ENCODE data around the gene HLF.

Gene HLF

DNA sequence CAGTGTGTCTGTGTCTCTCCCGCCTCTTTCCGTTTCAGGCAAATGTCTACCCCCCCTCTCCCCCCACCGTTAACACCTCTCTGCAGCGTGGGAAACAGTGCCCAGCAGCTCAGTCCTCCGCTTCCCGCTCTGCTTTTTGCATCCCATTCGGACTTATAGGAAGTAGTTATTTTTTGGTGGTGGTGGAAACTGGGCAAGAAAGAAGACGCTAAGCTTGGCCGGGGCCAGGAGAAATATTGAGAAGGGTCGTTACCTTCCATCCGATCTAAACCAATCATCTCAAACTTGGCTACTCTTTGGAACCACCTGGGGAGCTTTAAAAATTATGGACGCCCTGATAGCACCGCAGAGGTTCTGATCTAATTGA is 499 bp upstream of the HLF start:
- TF ChIP-seq, protein P1, sequence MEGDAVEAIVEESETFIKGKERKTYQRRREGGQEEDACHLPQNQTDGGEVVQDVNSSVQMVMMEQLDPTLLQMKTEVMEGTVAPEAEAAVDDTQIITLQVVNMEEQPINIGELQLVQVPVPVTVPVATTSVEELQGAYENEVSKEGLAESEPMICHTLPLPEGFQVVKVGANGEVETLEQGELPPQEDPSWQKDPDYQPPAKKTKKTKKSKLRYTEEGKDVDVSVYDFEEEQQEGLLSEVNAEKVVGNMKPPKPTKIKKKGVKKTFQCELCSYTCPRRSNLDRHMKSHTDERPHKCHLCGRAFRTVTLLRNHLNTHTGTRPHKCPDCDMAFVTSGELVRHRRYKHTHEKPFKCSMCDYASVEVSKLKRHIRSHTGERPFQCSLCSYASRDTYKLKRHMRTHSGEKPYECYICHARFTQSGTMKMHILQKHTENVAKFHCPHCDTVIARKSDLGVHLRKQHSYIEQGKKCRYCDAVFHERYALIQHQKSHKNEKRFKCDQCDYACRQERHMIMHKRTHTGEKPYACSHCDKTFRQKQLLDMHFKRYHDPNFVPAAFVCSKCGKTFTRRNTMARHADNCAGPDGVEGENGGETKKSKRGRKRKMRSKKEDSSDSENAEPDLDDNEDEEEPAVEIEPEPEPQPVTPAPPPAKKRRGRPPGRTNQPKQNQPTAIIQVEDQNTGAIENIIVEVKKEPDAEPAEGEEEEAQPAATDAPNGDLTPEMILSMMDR (conservative IDR thresholded peaks at IDR 0.05; ENCODE audit: low read depth, low read length) = no peak
- H3K4me3 ChIP-seq (ENCODE audit: low read length) = peak overlapping the region; percentile 26
- DNase-seq (ENCODE audit: low read depth) = no peak

DNA sequence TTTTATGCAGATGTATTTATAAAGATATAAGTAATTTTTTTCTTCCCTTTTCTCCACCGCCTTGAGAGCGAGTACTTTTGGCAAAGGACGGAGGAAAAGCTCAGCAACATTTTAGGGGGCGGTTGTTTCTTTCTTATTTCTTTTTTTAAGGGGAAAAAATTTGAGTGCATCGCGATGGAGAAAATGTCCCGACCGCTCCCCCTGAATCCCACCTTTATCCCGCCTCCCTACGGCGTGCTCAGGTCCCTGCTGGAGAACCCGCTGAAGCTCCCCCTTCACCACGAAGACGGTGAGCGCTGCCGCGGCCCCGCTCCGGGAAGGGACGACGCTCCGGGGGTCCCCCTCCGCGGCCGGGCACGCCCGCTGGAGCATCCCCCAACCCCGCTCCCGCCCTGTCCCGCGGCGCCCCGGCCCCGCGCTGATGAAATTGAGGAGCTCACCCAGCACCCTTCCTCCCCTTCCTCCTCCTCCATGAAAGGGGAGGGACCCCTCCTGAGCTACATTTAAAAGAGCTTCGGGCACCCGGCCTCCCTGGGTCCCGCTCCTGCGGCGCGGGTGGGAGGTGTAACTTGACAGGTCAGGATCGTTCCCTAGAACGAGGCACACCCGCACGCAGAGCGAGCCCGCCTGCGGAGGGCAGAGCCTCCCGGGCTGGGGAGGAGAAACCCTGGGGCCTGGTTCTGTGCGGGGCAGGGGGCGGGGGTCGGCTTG is 706 bp downstream of the HLF start:
- H3K4me3 ChIP-seq (ENCODE audit: low read length) = peak overlapping the region; percentile 38
- no peak for DNase-seq (ENCODE audit: low read depth)

DNA sequence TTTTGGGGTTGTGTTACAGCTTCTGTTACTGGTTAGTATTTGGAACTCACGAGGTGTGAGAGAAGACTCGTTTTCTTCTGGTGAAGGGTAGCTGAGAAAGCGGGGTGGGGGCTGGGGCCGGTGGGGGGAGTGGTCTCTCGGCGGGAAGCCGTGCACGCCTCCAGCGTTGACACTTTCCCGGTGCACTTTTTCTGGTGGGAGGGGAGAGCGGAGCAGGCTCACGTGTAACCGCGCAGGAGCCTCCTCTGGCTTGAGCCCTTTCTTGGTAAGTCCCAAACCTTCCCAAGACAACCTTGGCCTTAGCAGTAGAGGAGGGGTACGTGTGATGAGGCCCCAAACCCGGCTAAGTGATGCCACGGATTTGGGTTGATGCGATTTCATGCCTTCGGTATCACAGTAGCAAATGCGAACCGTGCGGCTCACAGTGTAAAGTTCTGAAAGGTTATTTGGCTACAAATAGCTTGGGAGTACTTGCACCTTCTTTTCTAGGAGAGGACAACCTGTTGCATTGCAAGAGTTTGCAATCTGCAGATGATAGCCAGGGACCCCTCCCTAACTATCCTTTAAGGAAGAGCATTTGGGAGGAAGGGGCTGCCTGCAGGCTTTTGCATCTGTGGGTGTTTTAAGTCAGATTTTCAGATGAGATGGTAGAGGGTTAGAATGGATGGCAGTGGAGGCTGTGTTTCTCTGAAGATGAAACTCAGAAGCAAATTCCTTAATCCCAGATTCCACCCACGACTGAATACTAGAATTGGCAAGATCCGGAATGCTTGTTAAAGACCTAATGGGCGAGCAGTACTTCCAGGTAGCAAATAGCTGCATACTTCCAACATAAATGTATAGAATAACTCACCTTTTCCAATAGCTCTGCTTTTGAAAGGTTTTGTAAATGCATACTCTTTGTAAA is 1.5 kb downstream of the HLF start:
- no peak overlapping the region for H3K4me3 ChIP-seq (ENCODE audit: low read length)
- TF ChIP-seq, protein P1 (conservative IDR thresholded peaks at IDR 0.05; ENCODE audit: low read depth, low read length) = no peak
- no peak for DNase-seq (ENCODE audit: low read depth)

More for the DNA sequence above, 706 bp downstream of the HLF start:
- TF ChIP-seq, protein P1 (conservative IDR thresholded peaks at IDR 0.05; ENCODE audit: low read depth, low read length) = no peak

DNA sequence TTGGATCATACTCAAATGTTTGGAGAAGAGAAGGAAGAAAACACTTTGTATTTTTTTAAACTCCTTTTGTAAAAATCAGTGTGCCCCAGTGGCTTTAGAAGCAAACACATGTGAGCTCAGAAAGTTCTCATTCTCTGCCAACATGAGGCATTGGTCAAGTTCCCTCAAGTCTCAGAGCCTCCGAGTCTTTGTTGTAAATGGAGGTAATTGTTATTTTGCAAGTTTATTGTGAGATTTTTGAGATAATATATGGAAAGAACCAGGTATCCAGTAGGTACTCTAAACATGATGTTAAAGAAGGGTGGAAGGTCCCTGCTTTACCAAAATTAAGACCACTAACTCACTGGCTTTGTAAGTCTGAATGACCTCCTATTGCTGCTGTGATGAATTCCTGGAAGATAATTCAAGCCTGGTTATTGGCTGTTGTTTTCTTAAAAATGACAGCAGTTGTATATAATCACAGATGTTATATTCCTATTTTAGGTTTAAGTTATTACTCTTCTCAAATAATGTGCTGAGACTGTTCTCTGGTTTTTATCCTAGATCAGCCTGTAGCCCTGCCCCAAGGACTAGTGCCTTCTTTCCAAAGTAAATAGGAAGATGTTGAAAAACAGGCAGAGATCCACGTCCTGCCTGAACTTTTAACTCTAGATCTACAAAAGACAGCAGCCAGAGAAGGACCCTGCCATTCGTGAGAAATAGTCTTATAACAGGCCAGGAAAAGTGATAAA is 2.4 kb downstream of the HLF start:
- no peak for DNase-seq (ENCODE audit: low read depth)
- TF ChIP-seq, protein P1 (conservative IDR thresholded peaks at IDR 0.05; ENCODE audit: low read depth, low read length) = no peak
- H3K4me3 ChIP-seq (ENCODE audit: low read length) = no peak overlapping the region

DNA sequence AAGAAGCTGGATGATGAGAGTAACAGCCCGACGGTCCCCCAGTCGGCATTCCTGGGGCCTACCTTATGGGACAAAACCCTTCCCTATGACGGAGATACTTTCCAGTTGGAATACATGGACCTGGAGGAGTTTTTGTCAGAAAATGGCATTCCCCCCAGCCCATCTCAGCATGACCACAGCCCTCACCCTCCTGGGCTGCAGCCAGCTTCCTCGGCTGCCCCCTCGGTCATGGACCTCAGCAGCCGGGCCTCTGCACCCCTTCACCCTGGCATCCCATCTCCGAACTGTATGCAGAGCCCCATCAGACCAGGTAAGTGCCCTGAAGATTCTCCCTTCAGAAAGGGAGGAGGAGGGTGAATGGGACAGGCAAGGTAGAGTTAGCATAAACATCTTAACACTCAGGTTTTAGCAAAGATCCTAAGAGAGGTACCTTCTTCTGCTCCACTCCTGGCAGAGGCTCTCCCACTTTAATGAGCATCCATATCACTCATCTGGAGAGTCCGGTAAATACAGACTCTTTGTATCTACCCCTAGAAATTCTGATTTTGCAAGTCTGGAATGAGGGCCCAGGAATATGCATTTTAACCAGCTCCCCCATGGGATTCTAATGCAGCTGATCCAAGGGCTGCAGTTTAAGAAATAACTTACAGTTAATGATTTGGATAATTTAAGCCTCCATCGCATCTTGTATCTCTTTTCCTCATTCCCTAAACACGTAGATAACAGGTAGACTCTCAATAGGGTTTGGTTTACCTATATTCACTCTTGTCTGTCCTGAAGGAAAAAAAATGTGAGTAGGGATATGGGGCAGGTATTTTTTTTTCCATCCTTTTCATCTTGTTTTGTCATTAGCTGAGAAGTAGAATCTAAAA is 3.3 kb downstream of the HLF start:
- TF ChIP-seq, protein P1 (conservative IDR thresholded peaks at IDR 0.05; ENCODE audit: low read depth, low read length) = no peak
- no peak overlapping the region for H3K4me3 ChIP-seq (ENCODE audit: low read length)
- no peak for DNase-seq (ENCODE audit: low read depth)

All from retinal pigment epithelial cell (primary cell).